Stimulated activated CD4-positive, alpha-beta T cell treated with anti-CD3 and anti-CD28 coated beads, Interleukin-15, amount 100 ng/mL, for 48 hours (primary cell): ENCODE results near the gene RPS27A.
A peak's percentile ranks its signal among the peaks of the same experiment; 100 is the strongest.
"Not testable (repeated sequence)": the region's sequence is repeated elsewhere in the genome, so short reads cannot be mapped to it uniquely, and the experiment has no call there.

Experiments
- DNase-seq, 2 donors: peaks; one replicate each; pipeline ENCODE4 v3.0.0-alpha.2; 2020; ENCODE audit warnings: low read depth in 2 of 2

RPS27A gene

DNA sequence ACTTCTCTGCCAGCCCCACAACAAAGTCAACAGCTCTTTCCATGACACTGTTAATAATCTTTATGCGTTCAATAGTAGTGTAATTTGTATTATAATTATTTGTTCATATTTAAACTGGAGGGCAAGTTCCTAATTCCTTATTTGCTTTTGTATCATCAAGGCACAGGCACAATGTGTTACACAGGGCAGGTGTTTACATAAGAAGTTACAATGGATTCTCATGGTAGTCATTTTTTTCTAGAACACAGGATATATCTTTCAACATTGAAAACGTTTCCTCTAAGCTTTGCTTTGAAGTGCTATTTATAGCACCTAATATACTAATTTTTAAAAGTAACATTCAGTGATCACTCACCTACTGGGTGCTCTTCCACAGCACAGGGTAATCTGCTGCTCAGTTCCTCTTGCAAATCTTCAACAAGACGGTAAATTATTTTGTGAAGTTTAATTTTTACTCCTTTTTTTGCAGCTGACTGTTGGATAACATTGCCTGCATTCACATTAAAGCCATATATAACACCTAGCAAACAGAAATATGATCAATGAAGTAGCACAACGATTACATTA is 7.3 kb downstream of the RPS27A start:
- no peak for DNase-seq

GRCh38 chr2:55241582-55241981 is 9.1 kb downstream of the RPS27A start:
- not testable (repeated sequence) for DNase-seq

GRCh38 chr2:55242617-55243016 is 10.1 kb downstream of the RPS27A start:
- DNase-seq, result no peak

GRCh38 chr2:55245411-55245810 is 12.9 kb downstream of the RPS27A start:
- no peak for DNase-seq

DNA sequence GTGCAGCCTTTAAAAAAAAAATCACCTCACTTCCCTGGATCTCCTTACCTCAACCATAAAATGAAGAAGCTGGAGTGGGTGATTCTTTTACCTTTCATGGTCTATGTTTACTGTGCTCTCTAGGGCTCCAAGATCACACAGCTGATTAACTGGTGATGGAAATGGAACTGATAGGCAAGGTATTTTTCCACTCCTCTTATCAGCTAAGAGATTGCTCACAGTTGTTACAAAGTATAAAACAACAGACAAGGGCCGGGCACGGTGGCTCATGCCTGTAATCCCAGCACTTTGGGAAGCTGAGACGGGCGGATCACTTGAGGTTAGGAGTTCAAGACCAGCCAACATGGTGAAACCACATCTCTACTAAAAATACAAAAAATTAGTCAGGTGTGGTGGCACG is 14.5 kb downstream of the RPS27A start:
- no peak for DNase-seq

DNA sequence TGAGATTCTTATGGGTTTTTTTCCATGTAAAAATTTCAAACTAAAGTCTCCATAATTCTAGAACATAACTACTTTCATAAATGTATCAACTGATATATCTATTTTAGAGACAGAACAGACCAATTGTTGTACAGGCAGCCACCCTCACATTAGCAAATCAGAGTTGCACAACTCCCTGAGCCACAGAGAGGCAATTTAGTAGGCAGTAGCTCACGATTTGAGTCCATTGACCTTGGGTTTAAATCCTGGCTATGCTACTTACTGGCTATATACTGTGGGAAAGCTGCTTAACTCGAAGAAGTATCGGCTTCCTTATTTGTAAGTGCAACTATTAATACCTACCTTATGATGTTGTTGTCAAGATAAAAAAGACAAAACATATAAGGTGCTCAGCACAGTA is 20.3 kb downstream of the RPS27A start:
- DNase-seq, result no peak

GRCh38 chr2:55259586-55259985 is 27.1 kb downstream of the RPS27A start:
- not testable (repeated sequence) for DNase-seq

GRCh38 chr2:55268288-55268906 is 35.9 kb downstream of the RPS27A start:
- DNase-seq, result no peak

- peak; percentile 87 to 88 for DNase-seq
Measured at GRCh38 chr2:55268907-55269644, 36.6 kb downstream of the RPS27A start, which contains the start of gene MTIF2. MTIF2 (minus strand) TSS chr2:55269231; CDS start chr2:55263858, 5,373 bp downstream.

- DNase-seq, result no peak
Measured at GRCh38 chr2:55269645-55269990, 37.1 kb downstream of the RPS27A start.

DNA sequence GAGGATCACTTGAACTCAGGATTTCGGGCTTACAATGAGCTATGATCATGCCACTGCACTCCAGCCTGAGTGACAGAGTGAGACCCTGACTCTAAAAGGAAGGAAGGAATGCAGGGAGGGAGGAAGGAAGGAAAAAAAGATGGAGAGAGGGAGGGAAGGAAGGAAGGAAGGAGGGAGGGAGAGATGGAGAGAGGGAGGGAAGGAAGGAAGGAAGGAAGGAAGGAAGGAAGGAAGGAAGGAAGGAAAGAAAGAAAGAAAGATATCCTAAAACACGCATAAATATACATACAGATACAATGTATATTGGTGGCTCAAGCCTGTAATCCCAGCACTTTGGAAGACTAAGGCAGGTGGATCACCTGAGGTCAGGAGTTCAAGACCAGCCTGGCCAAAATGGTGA is 41.9 kb downstream of the RPS27A start:
- DNase-seq, result not testable (repeated sequence)

- DNase-seq, result no peak
Measured at GRCh38 chr2:55277310-55277709, 44.8 kb downstream of the RPS27A start.

- not testable (repeated sequence) for DNase-seq
Measured at GRCh38 chr2:55279214-55279835, 46.8 kb downstream of the RPS27A start.

GRCh38 chr2:55279859-55280424 is 47.5 kb downstream of the RPS27A start:
- not testable (repeated sequence) for DNase-seq

- DNase-seq, result not testable (repeated sequence)
Measured at GRCh38 chr2:55280851-55281546, 48.5 kb downstream of the RPS27A start.

DNA sequence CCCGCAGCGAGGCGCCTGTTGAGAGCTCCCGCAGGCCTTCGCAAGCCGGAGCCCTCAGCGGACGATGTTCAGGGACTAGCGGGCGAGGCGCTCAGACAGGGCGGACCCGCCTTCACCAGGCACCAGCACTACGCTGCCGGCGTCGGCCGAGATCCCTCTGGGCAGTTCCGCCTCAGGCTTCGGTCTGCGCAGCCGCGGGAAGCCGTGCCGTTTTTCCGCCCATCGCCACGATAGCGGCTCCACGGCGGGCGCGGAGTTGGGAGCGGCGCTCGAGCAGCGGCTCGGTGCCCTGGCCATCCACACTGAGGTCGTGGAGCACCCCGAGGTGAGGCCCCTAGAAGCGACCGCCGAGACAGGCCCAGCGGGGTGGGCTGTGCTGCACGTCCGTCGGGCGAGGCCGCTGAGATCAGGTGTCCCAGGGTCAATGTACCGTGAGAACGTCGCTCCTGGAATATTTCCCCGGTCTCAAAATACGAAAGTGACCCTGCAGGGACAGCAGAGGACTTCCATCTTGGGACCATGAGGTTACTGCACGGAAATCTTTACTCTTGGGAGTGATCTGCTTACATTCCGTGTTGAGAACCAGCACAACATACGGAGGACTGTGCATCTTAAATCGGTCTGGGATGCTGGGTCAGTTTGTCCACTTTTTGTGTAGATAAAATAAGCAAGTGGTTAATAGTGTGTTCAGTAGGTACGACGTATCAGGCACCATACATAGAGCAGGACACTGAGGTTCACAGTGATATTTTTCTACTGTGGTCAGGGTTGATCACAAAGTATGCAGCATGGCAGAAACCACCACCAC is 49.8 kb downstream of the RPS27A start:
- peak; percentile 77 to 83 for DNase-seq

- no peak for DNase-seq
Measured at GRCh38 chr2:55283083-55283482, 50.6 kb downstream of the RPS27A start.
